OCI-M1 (cell line): ENCODE results near the gene TMPRSS6.

Source experiments
- DNase-seq: peaks from one replicate; lab custom pipeline; 2025; lab: John Stamatoyannopoulos, UW

TMPRSS6 gene

GRCh38 chr22:37028692-37029674, 80.5 kb downstream of the TMPRSS6 start:
- DNase-seq, result no peak

- no peak for DNase-seq
These were observed 82.0 kb downstream of the TMPRSS6 start for GRCh38 chr22:37027556-37027955.

- DNase-seq, result no peak
These were observed 83.2 kb downstream of the TMPRSS6 start for GRCh38 chr22:37026325-37026724.

GRCh38 chr22:37025500-37026070, 83.9 kb downstream of the TMPRSS6 start:
- no peak for DNase-seq

- DNase-seq, result no peak
These were observed 85.0 kb downstream of the TMPRSS6 start for GRCh38 chr22:37024339-37025157.

GRCh38 chr22:37023743-37024338, 85.7 kb downstream of the TMPRSS6 start:
- no peak for DNase-seq

- no peak for DNase-seq
These were observed 86.8 kb downstream of the TMPRSS6 start for GRCh38 chr22:37022483-37023337.

GRCh38 chr22:37021710-37022482, 87.6 kb downstream of the TMPRSS6 start:
- peak; percentile 58 for DNase-seq

GRCh38 chr22:37021041-37021440, 88.5 kb downstream of the TMPRSS6 start:
- DNase-seq, result no peak

GRCh38 chr22:37020192-37020479, 89.4 kb downstream of the TMPRSS6 start:
- DNase-seq, result peak; percentile 64

GRCh38 chr22:37019309-37020191, 90.0 kb downstream of the TMPRSS6 start, which contains the start of the genes MPST and TST:
Gene MPST, plus strand, starts transcription at chr22:37019742. Its CDS starts 95 bp downstream, at chr22:37019837.
Gene TST, minus strand, starts transcription at chr22:37019447. Its CDS starts 715 bp downstream, at chr22:37018732.
- peak; percentile 79 for DNase-seq

- DNase-seq, result peak; percentile 39
These were observed 90.7 kb downstream of the TMPRSS6 start for GRCh38 chr22:37018815-37019308.

- DNase-seq, result no peak
These were observed 91.3 kb downstream of the TMPRSS6 start for GRCh38 chr22:37018086-37018814.

GRCh38 chr22:37017356-37017755, 92.2 kb downstream of the TMPRSS6 start:
- DNase-seq, result no peak

GRCh38 chr22:37016134-37016910, 93.2 kb downstream of the TMPRSS6 start:
- DNase-seq, result no peak

- no peak for DNase-seq
These were observed 94.0 kb downstream of the TMPRSS6 start for GRCh38 chr22:37015587-37015878.
